ENCODE data around the gene C10orf62.

GRCh38 chr10:97575127-97575668 lies 14.3 kb upstream of the C10orf62 start:
- TF ChIP-seq, protein P1, sequence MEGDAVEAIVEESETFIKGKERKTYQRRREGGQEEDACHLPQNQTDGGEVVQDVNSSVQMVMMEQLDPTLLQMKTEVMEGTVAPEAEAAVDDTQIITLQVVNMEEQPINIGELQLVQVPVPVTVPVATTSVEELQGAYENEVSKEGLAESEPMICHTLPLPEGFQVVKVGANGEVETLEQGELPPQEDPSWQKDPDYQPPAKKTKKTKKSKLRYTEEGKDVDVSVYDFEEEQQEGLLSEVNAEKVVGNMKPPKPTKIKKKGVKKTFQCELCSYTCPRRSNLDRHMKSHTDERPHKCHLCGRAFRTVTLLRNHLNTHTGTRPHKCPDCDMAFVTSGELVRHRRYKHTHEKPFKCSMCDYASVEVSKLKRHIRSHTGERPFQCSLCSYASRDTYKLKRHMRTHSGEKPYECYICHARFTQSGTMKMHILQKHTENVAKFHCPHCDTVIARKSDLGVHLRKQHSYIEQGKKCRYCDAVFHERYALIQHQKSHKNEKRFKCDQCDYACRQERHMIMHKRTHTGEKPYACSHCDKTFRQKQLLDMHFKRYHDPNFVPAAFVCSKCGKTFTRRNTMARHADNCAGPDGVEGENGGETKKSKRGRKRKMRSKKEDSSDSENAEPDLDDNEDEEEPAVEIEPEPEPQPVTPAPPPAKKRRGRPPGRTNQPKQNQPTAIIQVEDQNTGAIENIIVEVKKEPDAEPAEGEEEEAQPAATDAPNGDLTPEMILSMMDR (IDR thresholded peaks at IDR 0.05) = no peak
- TF ChIP-seq POLR2AphosphoS5 (IDR thresholded peaks at IDR 0.05; ENCODE audit: low read depth, low read length) = no peak
- TF ChIP-seq REST (IDR thresholded peaks at IDR 0.05; ENCODE audit: insufficient read depth in 1 of 2, low read depth in 2 of 2, low read length in 1 of 2) = no peak
- no peak for TF ChIP-seq TCF7L2 (IDR thresholded peaks at IDR 0.05; ENCODE audit: low read depth, low read length)
- no peak for TF ChIP-seq SIN3A (IDR thresholded peaks at IDR 0.05; ENCODE audit: borderline replicate concordance, insufficient read depth, low read depth, low read length)
